T47D (cell line): Measurements from ENCODE around the gene EPSTI1.

ENCODE experiments used
- DNase-seq, 2 experiments: peaks; one replicate each; pipeline versions ENCODE4 v3.0.0 to v3.0.0-alpha.2; 2011 to 2012; ENCODE audit warnings: low read depth in 1 of 2, low spot score in 1 of 2
- JUND ChIP-seq: IDR thresholded peaks from 2 replicates; pipeline ENCODE4 v1.6.1; 2012; ENCODE audit warnings: low read depth
- in situ Hi-C: cut with HindIII; loops from 2 replicates; pipeline ENCODE4 v1.10.0; 2016; ENCODE audit warnings: low sequenced_read_pairs, low pct_unique_long_range_greater_than_20kb

EPSTI1 gene

GRCh38 chr13:42977219-42977659 lies 14.8 kb downstream of the EPSTI1 start:
- TF ChIP-seq JUND = no peak
- in situ Hi-C loops = no loop called here
- DNase-seq = no peak

GRCh38 chr13:42976066-42976465 lies 16.0 kb downstream of the EPSTI1 start:
- no peak for TF ChIP-seq JUND
- no peak for DNase-seq
- in situ Hi-C loops = no loop called here

GRCh38 chr13:42973581-42973980 lies 18.5 kb downstream of the EPSTI1 start:
- TF ChIP-seq JUND = no peak
- in situ Hi-C loops = no loop called here
- DNase-seq = no peak

- in situ Hi-C loops = no loop called here
Measured at GRCh38 chr13:42971691-42972347, 20.2 kb downstream of the EPSTI1 start.

GRCh38 chr13:42970824-42971690 lies 21.0 kb downstream of the EPSTI1 start:
- in situ Hi-C loops = no loop called here
- DNase-seq = peak in 1 of 2 experiments; percentile 73
- no peak for TF ChIP-seq JUND

More at GRCh38 chr13:42971691-42972347, 20.2 kb downstream of the EPSTI1 start:
- TF ChIP-seq JUND = no peak
- DNase-seq = no peak

GRCh38 chr13:42969565-42970172 lies 22.4 kb downstream of the EPSTI1 start:
- TF ChIP-seq JUND = no peak
- in situ Hi-C loops = no loop called here
- DNase-seq = peak in 1 of 2 experiments; percentile 73

- DNase-seq = peak; percentile 82 to 90
Measured at GRCh38 chr13:42968906-42969305, 23.1 kb downstream of the EPSTI1 start.

GRCh38 chr13:42967660-42968059 lies 24.4 kb downstream of the EPSTI1 start:
- no peak for TF ChIP-seq JUND
- in situ Hi-C loops = no loop called here

More at GRCh38 chr13:42968906-42969305, 23.1 kb downstream of the EPSTI1 start:
- in situ Hi-C loops = no loop called here
- TF ChIP-seq JUND = no peak

GRCh38 chr13:42965281-42965680 lies 26.8 kb downstream of the EPSTI1 start:
- no peak for TF ChIP-seq JUND
- DNase-seq = no peak
- in situ Hi-C loops = no loop called here

More at GRCh38 chr13:42967660-42968059, 24.4 kb downstream of the EPSTI1 start:
- no peak for DNase-seq

- in situ Hi-C loops = no loop called here
- no peak for DNase-seq
- no peak for TF ChIP-seq JUND
Measured at GRCh38 chr13:42964761-42965161, 27.3 kb downstream of the EPSTI1 start.

- no peak for DNase-seq
- in situ Hi-C loops = no loop called here
- no peak for TF ChIP-seq JUND
Measured at GRCh38 chr13:42959615-42960014, 32.4 kb downstream of the EPSTI1 start.

GRCh38 chr13:42957881-42958280 lies 34.2 kb downstream of the EPSTI1 start:
- in situ Hi-C loops = no loop called here
- TF ChIP-seq JUND = no peak
- no peak for DNase-seq

- in situ Hi-C loops = no loop called here
- DNase-seq = no peak
- no peak for TF ChIP-seq JUND
Measured at GRCh38 chr13:42950181-42950580, 41.9 kb downstream of the EPSTI1 start.
